C4-2B (cell line): Measurements from ENCODE around the gene TRRAP.

Experiments used
- CTCF ChIP-seq: fragments of 450-650 bp; conservative IDR thresholded peaks from 2 replicates; pipeline ENCODE4 v1.5.1; 2017; ENCODE audit warnings: mild to moderate bottlenecking
- ZFX ChIP-seq: fragments of 450-650 bp; IDR thresholded peaks from 2 replicates; pipeline ENCODE4 v1.6.1; 2017

GRCh38 chr7:99019523-99020412, 141.4 kb downstream of the TRRAP start:
- TF ChIP-seq CTCF, result no peak
- no peak for TF ChIP-seq ZFX
